ENCODE results near the gene PRKCE. TPM values are rescaled to one million over a fixed set of nuclear protein-coding genes. Genes with fewer than 3 reads are reported as not detected.
A peak's percentile ranks its signal among the peaks of the same experiment; 100 is the strongest.

Gene PRKCE
- total RNA-seq, 1 donor from 2014 or later: 23.6 TPM

- no peak for DNase-seq (ENCODE audit: low read depth in 2 of 2)
Observed at GRCh38 chr2:46101557-46102220, 450.2 kb downstream of the PRKCE start.

GRCh38 chr2:46106690-46107089, 455.2 kb downstream of the PRKCE start:
- DNase-seq (ENCODE audit: low read depth in 2 of 2): no peak

GRCh38 chr2:46114996-46115395, 463.5 kb downstream of the PRKCE start:
- peak in 1 of 2 donors; percentile 64 for DNase-seq (ENCODE audit: low read depth in 2 of 2)

- DNase-seq (ENCODE audit: low read depth in 2 of 2): peak in 1 of 2 donors; percentile 45
Observed at GRCh38 chr2:46116150-46116549, 464.7 kb downstream of the PRKCE start.

GRCh38 chr2:46116553-46116991, 465.1 kb downstream of the PRKCE start:
- DNase-seq (ENCODE audit: low read depth in 2 of 2): peak in 1 of 2 donors; percentile 45

- DNase-seq (ENCODE audit: low read depth in 2 of 2): peak in 1 of 2 donors; percentile 82
Observed at GRCh38 chr2:46117379-46117778, 465.9 kb downstream of the PRKCE start.

- DNase-seq (ENCODE audit: low read depth in 2 of 2): no peak
Observed at GRCh38 chr2:46117994-46118393, 466.5 kb downstream of the PRKCE start.

GRCh38 chr2:46118656-46119371, 467.3 kb downstream of the PRKCE start:
- peak; percentile 76 to 88 for DNase-seq (ENCODE audit: low read depth in 2 of 2)

- no peak for DNase-seq (ENCODE audit: low read depth in 2 of 2)
Observed at GRCh38 chr2:46119453-46119852, 468.0 kb downstream of the PRKCE start.

GRCh38 chr2:46120792-46121555, 469.5 kb downstream of the PRKCE start:
- no peak for DNase-seq (ENCODE audit: low read depth in 2 of 2)

GRCh38 chr2:46122318-46122976, 471.0 kb downstream of the PRKCE start:
- DNase-seq (ENCODE audit: low read depth in 2 of 2): no peak

GRCh38 chr2:46123013-46123412, 471.5 kb downstream of the PRKCE start:
- DNase-seq (ENCODE audit: low read depth in 2 of 2): no peak

- DNase-seq (ENCODE audit: low read depth in 2 of 2): no peak
Observed at GRCh38 chr2:46125798-46126197, 474.3 kb downstream of the PRKCE start.

GRCh38 chr2:46126571-46126970, 475.1 kb downstream of the PRKCE start:
- no peak for DNase-seq (ENCODE audit: low read depth in 2 of 2)

GRCh38 chr2:46127176-46127575, 475.7 kb downstream of the PRKCE start:
- no peak for DNase-seq (ENCODE audit: low read depth in 2 of 2)

- DNase-seq (ENCODE audit: low read depth in 2 of 2): no peak
Observed at GRCh38 chr2:46130511-46130910, 479.0 kb downstream of the PRKCE start.

- no peak for DNase-seq (ENCODE audit: low read depth in 2 of 2)
Observed at GRCh38 chr2:46132996-46133395, 481.5 kb downstream of the PRKCE start.

GRCh38 chr2:46134531-46135227, 483.2 kb downstream of the PRKCE start:
- DNase-seq (ENCODE audit: low read depth in 2 of 2): peak; percentile 35 to 41

GRCh38 chr2:46135228-46135855, 483.9 kb downstream of the PRKCE start:
- DNase-seq (ENCODE audit: low read depth in 2 of 2): peak; percentile 62 to 71

- DNase-seq (ENCODE audit: low read depth in 2 of 2): no peak
Observed at GRCh38 chr2:46135958-46136357, 484.5 kb downstream of the PRKCE start.

- DNase-seq (ENCODE audit: low read depth in 2 of 2): no peak
Observed at GRCh38 chr2:46136481-46136880, 485.0 kb downstream of the PRKCE start.
